ENCODE measurements around the gene TWNK.
A peak's percentile ranks its signal among the peaks of the same experiment; 100 is the strongest.
"Not testable (repeated sequence)": the region's sequence is repeated elsewhere in the genome, so short reads cannot be mapped to it uniquely, and the experiment has no call there.

TWNK gene

DNA sequence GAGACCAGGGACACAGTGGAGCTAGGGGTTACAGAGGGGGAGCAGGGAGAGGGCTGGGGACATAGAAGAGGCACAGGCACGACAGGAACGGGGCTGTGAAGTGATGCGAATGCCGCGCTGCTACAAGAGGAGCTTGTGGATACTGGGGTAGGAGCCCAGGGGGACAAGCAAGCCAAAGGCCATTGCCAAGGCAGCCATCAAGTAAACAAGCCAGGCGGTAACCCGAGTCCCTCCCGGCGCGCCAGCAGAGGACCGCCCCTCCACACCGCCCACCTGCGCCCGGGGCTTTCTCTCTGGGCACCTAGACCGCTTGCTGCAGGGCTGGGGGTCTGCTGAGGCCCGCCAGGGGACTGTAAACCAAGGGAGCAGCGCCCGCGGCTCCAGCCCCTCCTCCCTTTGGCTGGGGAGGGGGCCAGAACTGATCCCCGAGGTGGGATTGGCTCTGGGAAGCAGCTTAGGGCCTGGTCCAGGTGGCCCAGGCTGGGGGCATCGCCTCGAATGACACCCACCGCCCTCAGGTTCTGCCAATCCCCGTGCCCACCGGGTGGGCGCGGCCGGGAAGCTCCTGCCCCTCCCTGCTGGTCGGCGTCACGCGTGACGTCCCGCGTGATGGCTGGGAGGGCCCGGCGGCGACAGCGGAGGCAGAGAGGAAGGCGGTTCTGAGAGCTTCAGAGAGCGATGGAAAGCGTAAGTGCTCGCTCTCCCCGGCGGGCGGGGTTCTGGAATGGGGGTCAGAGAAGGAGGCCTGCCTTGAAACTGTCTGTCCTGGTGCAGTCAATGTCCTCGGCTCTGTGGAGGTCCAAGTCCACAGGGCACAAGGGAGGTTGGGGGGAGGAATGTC is 44.7 kb downstream of the TWNK start:
- peak; percentile 67 to 70 for DNase-seq

- peak; percentile 56 to 64 for DNase-seq
Observed at GRCh38 chr10:101032637-101033224, 45.4 kb downstream of the TWNK start.

GRCh38 chr10:101033276-101033675 is 45.9 kb downstream of the TWNK start:
- no peak for DNase-seq

DNA sequence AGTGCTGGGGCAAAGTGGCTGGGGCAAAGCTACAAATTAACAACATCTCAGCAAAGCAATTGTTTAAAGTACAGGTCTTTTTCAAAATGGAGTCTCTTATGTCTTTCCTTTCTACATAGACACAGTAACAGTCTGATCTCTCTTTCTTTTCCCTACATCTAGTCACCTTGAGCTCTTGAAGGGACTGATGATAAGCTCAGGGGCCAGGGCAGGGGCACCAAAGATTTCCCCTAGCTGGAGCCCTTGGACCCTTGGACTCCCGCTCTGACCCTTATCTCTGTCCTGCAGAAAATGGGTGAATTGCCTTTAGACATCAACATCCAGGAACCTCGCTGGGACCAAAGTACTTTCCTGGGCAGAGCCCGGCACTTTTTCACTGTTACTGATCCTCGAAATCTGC is 47.1 kb downstream of the TWNK start:
- DNase-seq = not testable (repeated sequence)

DNA sequence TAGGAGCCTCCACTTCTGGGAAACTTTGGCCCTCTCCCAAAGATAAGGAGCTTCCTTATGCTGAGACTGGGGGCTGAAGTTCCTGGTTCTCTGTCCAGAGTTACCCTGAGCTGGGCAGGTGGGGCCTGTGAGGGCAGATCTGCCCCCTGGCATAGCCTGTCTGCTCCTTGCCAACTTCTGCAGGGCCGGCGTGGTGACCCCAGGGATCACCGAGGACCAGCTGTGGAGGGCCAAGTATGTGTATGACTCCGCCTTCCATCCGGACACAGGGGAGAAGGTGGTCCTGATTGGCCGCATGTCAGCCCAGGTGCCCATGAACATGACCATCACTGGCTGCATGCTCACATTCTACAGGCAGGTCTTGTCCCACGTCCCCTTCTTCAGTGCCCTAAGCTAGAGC is 48.0 kb downstream of the TWNK start:
- DNase-seq = no peak

- no peak for DNase-seq
Observed at GRCh38 chr10:101035916-101036702, 48.8 kb downstream of the TWNK start.

DNA sequence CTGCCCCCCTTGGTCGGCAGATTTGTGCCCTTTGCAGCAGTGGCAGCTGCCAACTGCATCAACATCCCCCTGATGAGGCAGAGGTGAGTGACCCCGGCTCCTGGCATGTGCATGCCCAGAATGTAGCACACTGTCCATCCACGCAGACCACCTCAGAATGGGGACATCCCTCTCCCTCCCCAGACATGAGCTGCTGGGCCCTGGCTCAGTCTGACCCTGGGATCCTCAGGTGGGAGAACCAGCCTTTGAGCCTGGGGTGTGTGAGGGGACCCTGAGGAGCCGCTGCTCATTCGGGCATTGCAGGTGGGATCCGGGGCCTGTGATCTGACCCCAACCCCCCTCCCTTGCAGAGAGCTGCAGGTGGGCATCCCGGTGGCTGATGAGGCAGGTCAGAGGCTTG is 49.4 kb downstream of the TWNK start:
- no peak for DNase-seq

GRCh38 chr10:101038484-101038883 is 51.1 kb downstream of the TWNK start:
- no peak for DNase-seq

- DNase-seq = no peak
Observed at GRCh38 chr10:101040061-101040460, 52.7 kb downstream of the TWNK start.

GRCh38 chr10:101040851-101041250 is 53.5 kb downstream of the TWNK start:
- DNase-seq = no peak

DNA sequence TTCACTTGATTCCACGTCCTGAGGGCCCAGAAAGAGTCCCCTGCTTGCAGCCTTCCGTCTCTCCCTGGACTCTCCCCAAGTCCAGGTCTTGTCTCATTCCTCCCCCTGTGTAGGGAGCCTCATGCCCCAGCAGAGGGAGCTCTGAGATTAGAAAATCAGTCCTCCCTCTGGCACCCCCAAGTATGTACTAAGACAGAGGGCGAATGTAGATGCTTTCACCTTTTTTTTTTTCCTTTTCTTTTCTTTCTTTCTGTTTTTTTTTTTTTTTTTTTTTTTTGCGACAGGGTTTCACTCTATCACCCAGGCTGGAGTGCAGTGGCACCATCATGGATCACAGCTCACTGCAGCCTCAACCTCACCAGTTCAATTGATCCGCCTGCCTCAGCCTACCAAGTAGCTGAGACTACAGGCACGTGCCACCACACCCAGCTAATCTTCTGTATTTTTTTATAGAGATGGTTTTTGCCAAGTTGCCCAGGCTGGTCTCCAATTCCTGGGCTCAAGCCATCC is 54.0 kb downstream of the TWNK start:
- DNase-seq = peak; percentile 68 to 70

GRCh38 chr10:101042118-101042517 is 54.8 kb downstream of the TWNK start:
- no peak for DNase-seq

GRCh38 chr10:101042667-101043362 is 55.5 kb downstream of the TWNK start:
- peak; percentile 77 to 80 for DNase-seq

GRCh38 chr10:101043363-101043707 is 56.0 kb downstream of the TWNK start:
- no peak for DNase-seq
